HG03135 (cell line): ENCODE data around the gene GGA2.
"Not testable (repeated sequence)": the region's sequence is repeated elsewhere in the genome, so short reads cannot be mapped to it uniquely, and the experiment has no call there.

Experiments used
- ATAC-seq: cut with Tn5 transposase; IDR thresholded peaks from one replicate; pipeline ENCODE4 v1.9.1; 2021; ENCODE audit warnings: mild to moderate bottlenecking, moderate library complexity; ENCODE audit not compliant: unreplicated experiment

GGA2 gene

DNA sequence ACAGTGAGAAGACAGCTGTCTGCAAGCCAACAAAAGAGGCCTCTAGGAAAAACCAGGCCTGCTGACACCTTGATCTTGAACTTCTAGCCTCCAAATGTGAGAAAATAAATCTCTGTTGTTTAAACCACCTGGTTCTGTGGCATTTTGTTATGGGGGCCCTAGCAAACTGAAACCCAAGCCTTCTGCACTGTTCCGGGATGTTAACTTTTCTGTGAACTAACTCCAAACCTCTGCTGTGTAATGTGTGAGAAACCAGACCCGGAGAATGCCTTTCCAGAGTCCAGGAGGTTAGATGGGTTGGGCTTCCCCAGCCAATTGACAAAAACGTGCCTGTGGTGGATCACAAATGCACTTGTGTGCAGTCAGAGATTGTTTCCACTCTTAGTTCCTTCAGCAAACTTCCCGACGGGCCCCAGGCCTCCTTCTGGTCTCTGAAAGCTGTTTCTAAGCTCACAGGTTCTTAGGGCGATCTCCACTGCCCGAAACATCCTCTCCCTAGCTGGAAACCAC lies 13.6 kb upstream of the GGA2 start:
- ATAC-seq: no peak

DNA sequence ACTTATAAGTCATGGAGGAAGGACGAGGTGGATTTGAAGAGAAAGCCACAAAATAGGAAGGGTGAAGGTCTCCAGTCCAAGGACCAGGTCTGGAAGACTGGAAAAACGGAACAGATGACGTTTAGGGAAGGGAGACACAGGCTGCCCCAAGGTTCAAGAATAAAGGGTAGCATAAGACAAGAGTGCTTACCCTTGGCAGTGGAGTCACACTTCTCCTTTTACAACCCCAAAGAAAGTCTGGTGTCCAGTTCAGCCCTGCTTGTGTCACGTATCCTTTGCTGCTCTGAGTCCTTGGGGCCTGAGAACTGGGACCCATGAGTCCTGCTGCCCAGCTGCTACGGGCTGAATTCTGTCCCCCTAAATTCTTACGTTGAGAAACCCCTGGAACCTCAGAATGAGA lies 13.0 kb upstream of the GGA2 start:
- ATAC-seq: no peak

- no peak for ATAC-seq
Observed at GRCh38 chr16:23521965-23522364, 11.7 kb upstream of the GGA2 start.

DNA sequence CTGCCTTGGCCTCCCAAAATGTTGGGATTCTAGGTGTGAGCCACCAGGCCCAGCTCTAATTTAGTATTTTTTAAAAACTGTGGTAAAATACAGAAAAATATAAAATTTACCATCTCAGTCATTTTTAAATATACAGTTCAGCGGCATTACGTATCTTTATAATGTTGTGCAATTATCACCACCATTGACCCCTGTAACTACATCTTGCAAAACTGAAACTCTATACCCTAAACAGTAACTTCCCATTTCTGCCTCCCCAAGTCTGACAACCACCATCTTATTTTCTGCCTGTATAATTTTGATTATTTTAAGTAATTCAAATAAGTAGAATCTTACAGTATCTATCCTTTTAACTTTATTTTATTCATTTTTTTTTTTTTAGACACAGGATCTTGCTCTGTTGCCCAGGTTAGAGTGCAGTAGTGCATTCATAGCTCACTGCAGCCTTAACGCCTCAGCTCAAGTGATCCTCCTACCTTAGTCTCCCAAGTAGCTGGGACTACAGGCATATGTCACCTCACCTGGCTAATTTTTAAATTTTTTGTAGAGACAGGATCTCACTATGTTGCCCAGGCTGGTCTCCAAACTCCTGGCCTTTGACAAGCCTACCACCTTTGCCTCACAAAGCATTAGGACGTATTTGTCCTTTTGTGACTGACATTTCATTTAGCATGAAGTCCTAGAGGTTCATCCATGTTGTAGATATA lies 10.9 kb upstream of the GGA2 start:
- no peak for ATAC-seq

- no peak for ATAC-seq
Observed at GRCh38 chr16:23520500-23520899, 10.2 kb upstream of the GGA2 start.

DNA sequence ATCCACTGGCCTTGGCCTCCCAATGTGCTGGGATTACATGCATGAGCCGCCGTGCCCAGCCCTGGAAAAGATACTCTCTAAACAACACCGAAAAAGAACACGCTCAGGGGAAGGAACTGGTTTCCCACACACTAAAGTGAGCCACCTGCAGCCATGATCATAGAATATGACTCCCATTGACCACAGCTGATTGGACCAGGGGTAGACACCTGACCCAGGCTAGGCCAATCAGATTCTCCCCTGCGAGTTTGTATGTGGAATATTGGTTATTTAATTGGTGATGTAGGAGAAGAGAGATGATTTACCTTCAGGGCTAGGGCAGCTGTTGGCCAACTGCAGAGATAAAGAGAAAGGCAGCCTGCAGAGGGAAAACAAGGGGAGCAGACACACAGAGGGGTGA lies 9.0 kb upstream of the GGA2 start:
- ATAC-seq: no peak

DNA sequence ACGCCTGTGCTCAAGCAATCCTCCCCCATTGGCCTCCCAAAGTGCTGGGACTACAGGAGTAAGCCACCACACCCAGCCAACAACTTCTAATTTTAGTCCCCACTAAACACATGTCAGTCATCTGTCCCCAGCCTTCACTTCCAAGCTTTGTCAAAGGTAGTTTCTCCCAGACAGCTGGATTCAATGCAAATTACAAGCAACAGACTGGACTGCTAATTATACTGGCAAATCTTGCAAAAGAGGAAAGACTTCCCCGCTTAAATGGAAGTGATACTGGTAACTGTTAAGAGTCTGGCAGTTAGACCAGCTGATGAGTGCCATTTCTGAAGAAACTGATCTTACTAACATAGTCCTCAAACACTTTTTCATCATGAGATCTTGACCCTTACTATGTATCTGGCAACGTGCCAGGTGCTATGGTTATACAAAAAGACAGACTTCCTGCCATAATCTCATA lies 8.2 kb upstream of the GGA2 start:
- ATAC-seq: no peak

DNA sequence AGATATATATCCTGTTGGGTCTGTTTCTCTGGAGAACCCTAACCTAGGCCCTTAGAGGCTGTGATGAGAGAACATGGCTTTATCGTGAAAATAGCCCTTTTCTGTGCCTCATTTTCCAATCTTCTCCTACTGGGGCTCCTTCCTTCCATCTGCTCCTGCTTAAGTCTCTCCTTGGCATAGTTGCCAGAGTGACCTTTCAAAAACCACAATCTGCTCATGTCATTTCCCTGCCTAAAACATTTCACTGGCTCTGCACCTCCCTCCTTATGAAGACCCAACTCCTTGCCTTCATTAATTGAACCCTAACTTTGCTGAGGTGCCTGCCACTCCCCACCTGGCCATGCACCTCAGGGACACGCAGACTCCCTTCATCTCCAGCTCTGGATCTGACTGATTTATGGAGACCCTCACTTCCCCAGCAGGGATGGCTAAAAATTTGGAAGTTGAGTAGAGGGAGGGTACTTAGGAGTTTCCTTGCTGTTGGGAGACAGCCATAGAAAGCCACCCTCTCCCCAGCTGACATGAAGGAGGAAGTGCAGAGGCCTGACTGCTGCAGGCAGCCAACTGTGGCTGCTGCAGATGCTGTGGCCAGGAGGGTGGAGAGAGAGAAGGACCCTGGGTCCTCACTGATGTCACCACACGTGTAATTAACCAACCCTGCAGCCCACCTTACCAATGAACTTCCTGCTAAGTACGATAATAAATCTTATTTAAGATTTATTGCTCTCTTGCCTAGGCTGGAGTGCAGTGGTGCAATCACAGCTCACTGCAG lies 6.3 kb upstream of the GGA2 start:
- ATAC-seq: no peak

- no peak for ATAC-seq
Observed at GRCh38 chr16:23515881-23516280, 5.6 kb upstream of the GGA2 start.

DNA sequence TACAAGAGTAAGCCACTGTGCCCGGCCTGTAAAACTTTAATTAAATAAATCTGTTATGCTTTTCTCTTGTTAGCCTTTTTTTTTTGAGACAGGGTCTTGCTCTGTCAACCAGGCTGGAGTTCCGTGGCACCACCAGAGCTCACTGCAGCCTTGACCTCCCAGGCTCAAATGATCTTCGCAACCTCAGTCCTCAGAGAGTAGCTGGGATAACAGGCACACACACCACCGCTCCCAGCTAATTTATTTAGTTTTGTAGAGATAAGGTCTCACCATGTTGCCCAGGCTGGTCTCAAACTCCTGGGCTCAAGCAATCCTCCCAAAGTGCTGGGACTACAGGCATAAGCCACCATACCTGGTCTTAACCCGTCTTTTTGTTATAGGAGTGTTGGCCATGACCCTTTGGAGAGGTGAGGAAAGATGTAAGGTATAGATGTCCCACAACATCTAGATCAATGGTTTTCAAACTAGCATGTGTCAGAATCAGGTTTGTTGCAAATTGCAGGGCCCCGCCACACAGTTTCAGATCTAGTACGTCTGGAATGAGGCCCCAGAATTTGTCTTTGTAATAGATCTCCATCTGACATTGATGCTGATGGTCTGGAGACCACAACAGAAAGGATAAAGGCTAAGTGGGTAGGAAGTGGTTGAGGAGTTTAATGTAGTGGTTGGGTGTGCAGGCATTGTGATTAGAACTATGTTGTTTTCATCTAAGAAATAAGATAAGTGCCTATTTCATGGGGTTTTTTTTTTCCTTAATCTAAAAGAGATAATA lies 4.3 kb upstream of the GGA2 start:
- ATAC-seq: no peak

DNA sequence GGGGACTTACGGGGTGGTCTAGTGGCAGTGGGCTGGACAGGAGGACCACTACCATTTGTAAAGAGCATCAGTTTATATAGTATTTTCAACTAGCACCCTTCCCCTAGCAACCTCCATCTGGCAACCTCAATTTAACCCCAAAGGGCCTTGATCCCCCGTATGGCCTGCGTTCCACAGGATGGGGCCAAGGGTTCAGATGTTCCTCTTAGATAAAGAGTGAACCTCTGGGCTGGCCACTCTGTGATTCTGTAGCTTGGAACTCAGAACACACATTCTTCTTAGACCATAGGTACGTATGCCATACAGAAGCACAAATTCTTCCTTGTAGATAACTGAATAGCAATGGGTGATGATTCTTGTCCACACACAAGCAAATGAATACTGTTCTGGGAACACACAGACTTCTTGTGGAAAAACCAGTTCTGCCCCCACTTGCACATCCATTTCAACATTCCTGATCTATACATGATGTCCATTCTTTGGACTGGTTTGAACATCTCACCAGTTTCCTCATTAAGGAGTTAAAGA lies 1.9 kb upstream of the GGA2 start:
- ATAC-seq: no peak

- no peak for ATAC-seq
Observed at GRCh38 chr16:23511731-23512130, 1.4 kb upstream of the GGA2 start.

DNA sequence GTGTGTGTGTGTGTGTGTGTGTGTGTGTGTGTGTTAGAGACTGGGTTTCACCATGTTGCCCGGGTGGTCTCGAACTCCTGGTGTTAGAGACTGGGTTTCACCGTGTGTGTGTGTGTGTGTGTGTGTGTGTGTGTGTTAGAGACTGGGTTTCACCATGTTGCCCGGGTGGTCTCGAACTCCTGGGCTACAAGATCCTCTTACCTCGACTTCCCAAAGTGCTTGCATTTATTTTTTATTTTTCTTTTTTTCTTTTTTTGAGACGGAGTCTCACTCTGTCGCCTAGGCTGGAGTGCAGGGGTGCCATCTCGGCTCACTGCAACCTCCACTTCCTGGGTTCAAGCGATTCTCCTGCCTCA lies 599 bp upstream of the GGA2 start:
- not testable (repeated sequence) for ATAC-seq

- ATAC-seq: no peak
Observed at GRCh38 chr16:23509782-23510163, 521 bp downstream of the GGA2 start.

DNA sequence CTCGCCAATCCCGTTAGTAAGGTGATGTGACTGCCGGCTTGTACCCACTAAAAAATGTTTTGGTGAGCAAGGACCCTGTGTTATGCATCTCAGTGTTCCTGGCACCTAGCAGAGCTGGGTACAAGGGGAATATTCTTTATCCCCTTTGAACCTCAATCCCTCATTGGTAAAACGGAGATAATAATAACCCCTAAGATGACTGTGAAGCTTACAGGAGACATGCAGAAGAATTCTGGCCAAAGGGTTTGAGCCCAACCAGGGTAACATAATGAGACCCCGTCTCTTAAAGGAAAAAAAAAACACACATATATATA lies 896 bp downstream of the GGA2 start:
- ATAC-seq: no peak

DNA sequence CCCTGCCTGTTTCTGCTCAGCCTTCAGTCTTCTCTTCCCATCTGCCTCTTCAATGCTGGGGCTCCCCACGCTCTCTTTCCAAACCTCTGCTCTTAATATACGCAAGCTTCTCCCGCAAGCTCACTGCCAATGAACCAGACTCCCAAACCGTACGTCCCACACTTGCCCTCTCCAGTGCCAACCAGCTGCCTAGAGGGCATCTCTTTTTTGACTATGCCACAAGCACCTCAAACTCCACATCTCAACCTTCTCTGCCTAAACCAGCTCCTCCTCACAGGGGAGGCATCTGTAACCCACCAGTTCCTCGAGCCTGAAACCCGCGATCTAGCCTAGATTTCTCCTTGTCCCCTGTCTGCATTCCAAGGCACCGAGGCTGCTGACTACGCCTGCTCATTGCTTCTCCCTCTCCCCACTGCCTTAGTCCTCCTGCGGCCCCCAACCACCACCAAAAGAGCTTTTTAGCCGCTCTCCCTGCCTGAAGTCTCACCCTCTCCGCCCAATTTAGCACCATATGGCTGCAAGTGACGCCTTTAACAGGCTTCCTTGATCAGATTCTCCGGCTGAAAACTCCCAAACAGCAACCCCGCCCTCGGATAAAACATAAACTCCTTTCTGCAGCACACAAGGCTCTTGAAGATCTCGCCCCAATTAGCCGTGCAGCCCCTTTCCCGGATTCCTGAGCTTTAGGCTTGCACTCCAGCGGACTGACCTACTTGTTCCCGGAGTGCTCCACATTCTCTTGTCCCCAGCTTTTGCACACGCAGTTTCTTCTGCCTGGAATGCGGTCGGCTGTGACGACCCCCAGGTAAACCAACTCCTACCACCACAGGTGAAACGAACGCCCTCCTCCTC lies 1.5 kb downstream of the GGA2 start:
- ATAC-seq: no peak

DNA sequence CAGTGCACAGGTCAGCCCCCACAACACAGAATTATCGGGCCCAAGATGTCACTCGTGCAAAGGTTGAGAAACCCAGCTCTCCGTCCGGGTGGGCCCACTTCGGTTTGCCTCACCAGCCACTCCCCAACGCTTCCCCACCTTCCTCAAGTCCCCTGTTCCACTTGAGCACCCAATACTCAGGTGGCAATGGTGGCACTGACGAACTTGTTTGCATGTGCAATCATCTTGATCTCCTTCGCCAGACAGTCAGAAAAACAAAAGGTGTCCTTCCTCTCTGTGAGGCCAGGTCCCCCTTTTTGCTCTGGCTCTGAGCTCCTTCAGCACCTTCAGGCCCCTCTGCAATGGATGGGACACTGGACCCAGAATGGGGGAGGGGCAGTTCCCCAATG lies 3.7 kb downstream of the GGA2 start:
- ATAC-seq: no peak

- no peak for ATAC-seq
Observed at GRCh38 chr16:23505671-23506605, 4.4 kb downstream of the GGA2 start.

GRCh38 chr16:23505180-23505665 lies 5.1 kb downstream of the GGA2 start:
- no peak for ATAC-seq
